Panc1 (cell line): ENCODE data around the gene DTX3L.

ENCODE experiments used
- CTCF ChIP-seq: fragments of 450-650 bp; IDR thresholded peaks from 2 replicates; pipeline ENCODE4 v1.5.1; 2017; ENCODE audit warnings: mild to moderate bottlenecking
- POLR2AphosphoS5 ChIP-seq: IDR thresholded peaks from 2 replicates; pipeline ENCODE4 v1.6.1; 2012; ENCODE audit warnings: mild to moderate bottlenecking, low read depth, low read length, moderate library complexity
- REST ChIP-seq, 2 experiments: IDR thresholded peaks; 2 replicates each; pipeline ENCODE4 v1.6.1; 2011 to 2012; ENCODE audit warnings: low read depth in 2 of 2, control low read depth in 1 of 2, low read length in 1 of 2, mild to moderate bottlenecking in 1 of 2, moderate library complexity in 1 of 2; ENCODE audit not compliant: insufficient read depth in 1 of 2
- SIN3A ChIP-seq: IDR thresholded peaks from 2 replicates; pipeline ENCODE4 v1.6.1; 2012; ENCODE audit warnings: low read depth, mild to moderate bottlenecking, low read length, moderate library complexity, borderline replicate concordance; ENCODE audit not compliant: insufficient read depth
- TCF7L2 ChIP-seq: IDR thresholded peaks from 2 replicates; pipeline ENCODE4 v1.6.1; 2011; ENCODE audit warnings: mild to moderate bottlenecking, low read depth, low read length, inconsistent platforms

- TF ChIP-seq CTCF: no peak
- no peak for TF ChIP-seq POLR2AphosphoS5
- TF ChIP-seq TCF7L2: no peak
- TF ChIP-seq REST (IDR thresholded peaks at IDR 0.05; ENCODE audit: insufficient read depth in 1 of 2, low read depth in 2 of 2, low read length in 1 of 2): no peak
- TF ChIP-seq SIN3A: no peak
Measured at GRCh38 chr3:122612696-122613095, 48.6 kb downstream of the DTX3L start.
